ENCODE measurements around the gene PPP3CA. TPM values are rescaled to one million over a fixed set of nuclear protein-coding genes. Genes with fewer than 3 reads are reported as not detected.

The PPP3CA gene
- total and polyA plus RNA-seq, 2 of the 8 experiments (the other 6 are each of a cell fraction or from before 2014, with no cell fraction given): 7.9 to 35.0 TPM

- no peak overlapping the region for H2BK5ac ChIP-seq (ENCODE audit: low read depth, low read length)
- H4K91ac ChIP-seq (replicated peaks; ENCODE audit: insufficient read length, low read length): no peak overlapping the region
- no peak overlapping the region for H3K9ac ChIP-seq (replicated peaks in 1 of 4; ENCODE audit: extremely low read depth in 1 of 4, low read depth in 3 of 4, low read length in 3 of 4)
- H3K79me2 ChIP-seq (ENCODE audit: control insufficient read depth in 1 of 2, insufficient read depth in 2 of 2, low read length in 2 of 2): peaks cover 0 to 83% of the 10 kb centered on the region in 2 experiments; a peak in 2 of 4 replicates
- H4K5ac ChIP-seq (ENCODE audit: insufficient read length, low read depth, low read length): no peak overlapping the region
- no peak overlapping the region for H3K4ac ChIP-seq (replicated peaks; ENCODE audit: insufficient read length, low read depth, low read length)
- H3K23me2 ChIP-seq (ENCODE audit: low read depth, low read length): no peaks in the 10 kb centered on the region
- H3K27me3 ChIP-seq (replicated peaks in 1 of 4; ENCODE audit: control insufficient read depth in 3 of 4, extremely low read depth in 1 of 4, insufficient read depth in 3 of 4, low read length in 3 of 4): no peaks in the 10 kb centered on the region
- H3K27ac ChIP-seq (ENCODE audit: low read depth, low read length): no peak overlapping the region
- ChIA-PET CTCF (ENCODE audit: partially characterized antibody) (no interaction called here), POLR2A (ENCODE audit: partially characterized antibody) (no interaction called here)
- no peak overlapping the region for H3K56ac ChIP-seq (replicated peaks; ENCODE audit: insufficient read length, low read depth, low read length)
- TF ChIP-seq SP2 (IDR thresholded peaks at IDR 0.05; ENCODE audit: low read length) (no peak), MAFK (IDR thresholded peaks at IDR 0.05; ENCODE audit: low read depth, low read length) (no peak), SAP30 (IDR thresholded peaks at IDR 0.05; ENCODE audit: insufficient read depth, insufficient replicate concordance, low read length) (no peak), RXRA (IDR thresholded peaks at IDR 0.05; ENCODE audit: insufficient read depth, low read depth, low read length) (no peak), CTCF (IDR thresholded peaks at IDR 0.05; ENCODE audit: control extremely low read depth in 1 of 3, insufficient read depth in 1 of 3, low read depth in 1 of 3, low read length in 3 of 3) (no peak), CBX5 (IDR thresholded peaks at IDR 0.05; ENCODE audit: low read depth, low read length) (no peak), ASH2L (IDR thresholded peaks at IDR 0.05; ENCODE audit: low read length) (no peak), CBX8 (IDR thresholded peaks at IDR 0.05; ENCODE audit: borderline replicate concordance, low read depth, low read length) (no peak), HDAC2 (IDR thresholded peaks at IDR 0.05; ENCODE audit: borderline replicate concordance in 1 of 2, low read depth in 2 of 2, low read length in 2 of 2) (no peak)
- H3K23ac ChIP-seq (ENCODE audit: insufficient read length): no peak overlapping the region
- H2BK12ac ChIP-seq (ENCODE audit: low read depth, low read length): no peak overlapping the region
- H2BK15ac ChIP-seq (ENCODE audit: low read length): no peak overlapping the region
- no peak overlapping the region for H2BK20ac ChIP-seq (ENCODE audit: low read length)
- H3K4me2 ChIP-seq (ENCODE audit: insufficient read depth in 1 of 2, low read depth in 2 of 2, low read length in 2 of 2): no peak overlapping the region
- H2AFZ ChIP-seq (ENCODE audit: low read length): no peak overlapping the region
- no peak overlapping the region for H2AK5ac ChIP-seq (ENCODE audit: low read depth, low read length)
- DNase-seq (ENCODE audit: low read depth in 1 of 2, low spot score in 2 of 2): no peak
- peaks cover 0 to 11% (median 2%) of the 10 kb centered on the region in 4 experiments; a peak in 5 of 7 replicates for H3K4me1 ChIP-seq (replicated peaks in 1 of 4; ENCODE audit: control insufficient read depth in 3 of 4, insufficient read depth in 4 of 4, low read length in 3 of 4)
- H3K4me3 ChIP-seq (ENCODE audit: extremely low read depth in 1 of 4, insufficient read depth in 2 of 4, low read depth in 3 of 4, low read length in 4 of 4): no peak overlapping the region
- no peaks in the 10 kb centered on the region for H3K9me3 ChIP-seq (ENCODE audit: insufficient read depth in 2 of 2, low read depth in 1 of 2, low read length in 1 of 2)
- H3K14ac ChIP-seq (ENCODE audit: insufficient read length): no peak overlapping the region
- WGBS, 2 experiments (ENCODE audit: extremely low coverage in 1 of 2, insufficient coverage in 1 of 2, insufficient read length in 1 of 2, insufficient replicate concordance in 2 of 2, low coverage in 1 of 2, low lambda C conversion rate in 2 of 2, missing lambda C conversion rate in 1 of 2): 87% methylated on average over 4 of the region's 4 CpGs; no CpG with 5 or more reads in 1 of the 2 experiments
- no peak for FAIRE-seq
- H2BK120ac ChIP-seq (replicated peaks; ENCODE audit: low read depth, low read length): no peak overlapping the region
- no peak overlapping the region for H4K8ac ChIP-seq (ENCODE audit: extremely low read depth, insufficient read depth, low read length)
- no peak overlapping the region for H3K18ac ChIP-seq (ENCODE audit: extremely low read depth, low read length)
- peaks cover 0 to 1% of the 10 kb centered on the region in 2 experiments for H4K20me1 ChIP-seq (replicated peaks in 1 of 2; ENCODE audit: control insufficient read depth in 1 of 2, insufficient read depth in 2 of 2, low read length in 2 of 2)
- H3K36me3 ChIP-seq (ENCODE audit: control insufficient read depth in 2 of 4, insufficient read depth in 4 of 4, low read length in 3 of 4): no peaks in the 10 kb centered on the region
- no peaks in the 10 kb centered on the region; the same call in 1 of the 2 replicates for H3K79me1 ChIP-seq (ENCODE audit: low read depth, low read length)
These were observed 14.9 kb downstream of the PPP3CA start for GRCh38 chr4:101332424-101332823.

Measured in H1 (cell line).